OCI-LY3 (cell line): ENCODE measurements around the gene SPI1.

ENCODE experiments used
- EZH2phosphoT487 ChIP-seq: fragments of 200-600 bp; shearing (Covaris generic); IDR thresholded peaks from 2 replicates; pipeline ENCODE4 v1.6.1; 2018; ENCODE audit warnings: antibody characterized with exemption, mixed run types, low read depth
- TF ChIP-seq, protein P1 (sequence below): fragments of 200-600, 300-600 bp; sonication (generic); IDR thresholded peaks from 2 replicates; pipeline ENCODE4 v1.5.1; 2014; ENCODE audit warnings: antibody characterized with exemption, low read length, low read depth

GRCh38 chr11:47357985-47358730, 20.2 kb downstream of the SPI1 start:
- TF ChIP-seq, protein P1, sequence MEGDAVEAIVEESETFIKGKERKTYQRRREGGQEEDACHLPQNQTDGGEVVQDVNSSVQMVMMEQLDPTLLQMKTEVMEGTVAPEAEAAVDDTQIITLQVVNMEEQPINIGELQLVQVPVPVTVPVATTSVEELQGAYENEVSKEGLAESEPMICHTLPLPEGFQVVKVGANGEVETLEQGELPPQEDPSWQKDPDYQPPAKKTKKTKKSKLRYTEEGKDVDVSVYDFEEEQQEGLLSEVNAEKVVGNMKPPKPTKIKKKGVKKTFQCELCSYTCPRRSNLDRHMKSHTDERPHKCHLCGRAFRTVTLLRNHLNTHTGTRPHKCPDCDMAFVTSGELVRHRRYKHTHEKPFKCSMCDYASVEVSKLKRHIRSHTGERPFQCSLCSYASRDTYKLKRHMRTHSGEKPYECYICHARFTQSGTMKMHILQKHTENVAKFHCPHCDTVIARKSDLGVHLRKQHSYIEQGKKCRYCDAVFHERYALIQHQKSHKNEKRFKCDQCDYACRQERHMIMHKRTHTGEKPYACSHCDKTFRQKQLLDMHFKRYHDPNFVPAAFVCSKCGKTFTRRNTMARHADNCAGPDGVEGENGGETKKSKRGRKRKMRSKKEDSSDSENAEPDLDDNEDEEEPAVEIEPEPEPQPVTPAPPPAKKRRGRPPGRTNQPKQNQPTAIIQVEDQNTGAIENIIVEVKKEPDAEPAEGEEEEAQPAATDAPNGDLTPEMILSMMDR = no peak
- no peak for TF ChIP-seq EZH2phosphoT487
